ENCODE measurements around the gene PRG2. TPM values are rescaled to one million over a fixed set of nuclear protein-coding genes. Genes with fewer than 3 reads are reported as not detected.

PRG2 gene
- total and polyA plus RNA-seq, 2 of the 13 experiments (the other 11 are each of a cell fraction or from before 2014, with no cell fraction given): not detected

GRCh38 chr11:57357856-57358255, 32.6 kb downstream of the PRG2 start:
- Histone ChIP-seq H3K4me2 (ENCODE audit: low read depth, low read length) (no peak overlapping the region), H3K4me1 (ENCODE audit: insufficient read depth, low read length) (peaks cover 15% of the 10 kb centered on the region), H3K27ac (ENCODE audit: extremely low read length, insufficient read depth, low read length) (no peak overlapping the region), H4K20me1 (ENCODE audit: insufficient read depth, low read length) (no peaks in the 10 kb centered on the region), H3K79me2 (ENCODE audit: insufficient read depth, low read length) (no peaks in the 10 kb centered on the region), H3K4me3 (replicated peaks in 1 of 3; ENCODE audit: insufficient read depth in 1 of 3, low read depth in 2 of 3, low read length in 3 of 3) (no peak overlapping the region), H3K9me3 (ENCODE audit: low read length) (no peaks in the 10 kb centered on the region), H3K36me3 (replicated peaks in 1 of 2; ENCODE audit: control insufficient read depth in 1 of 2, insufficient read depth in 2 of 2, low read length in 2 of 2) (no peaks in the 10 kb centered on the region), H3K9ac (ENCODE audit: insufficient read depth, low read depth, low read length) (no peak overlapping the region), H3K27me3 (ENCODE audit: control insufficient read depth in 1 of 2, insufficient read depth in 2 of 2, low read length in 2 of 2) (peaks cover 0 to 8% of the 10 kb centered on the region in 2 experiments; a peak in 2 of 5 replicates), H2AFZ (ENCODE audit: low read length) (no peak overlapping the region)
- no peak for TF ChIP-seq SALL2 (CRISPR knock-in tag; IDR thresholded peaks at IDR 0.05)
- no peak for TF ChIP-seq SIN3B (IDR thresholded peaks at IDR 0.05; ENCODE audit: low read length)
- TF ChIP-seq CENPBD1 (CRISPR knock-in tag; IDR thresholded peaks at IDR 0.05; ENCODE audit: borderline replicate concordance, low read depth): no peak
- TF ChIP-seq ZSCAN5A (CRISPR knock-in tag; IDR thresholded peaks at IDR 0.05; ENCODE audit: borderline replicate concordance): no peak
- TF ChIP-seq ZNF816 (CRISPR knock-in tag; IDR thresholded peaks at IDR 0.05; ENCODE audit: borderline replicate concordance): no peak
- no peak for TF ChIP-seq CREB1 (IDR thresholded peaks at IDR 0.05)
- TF ChIP-seq CREB1 (CRISPR knock-in tag; IDR thresholded peaks at IDR 0.05): no peak
- TF ChIP-seq, protein P1, sequence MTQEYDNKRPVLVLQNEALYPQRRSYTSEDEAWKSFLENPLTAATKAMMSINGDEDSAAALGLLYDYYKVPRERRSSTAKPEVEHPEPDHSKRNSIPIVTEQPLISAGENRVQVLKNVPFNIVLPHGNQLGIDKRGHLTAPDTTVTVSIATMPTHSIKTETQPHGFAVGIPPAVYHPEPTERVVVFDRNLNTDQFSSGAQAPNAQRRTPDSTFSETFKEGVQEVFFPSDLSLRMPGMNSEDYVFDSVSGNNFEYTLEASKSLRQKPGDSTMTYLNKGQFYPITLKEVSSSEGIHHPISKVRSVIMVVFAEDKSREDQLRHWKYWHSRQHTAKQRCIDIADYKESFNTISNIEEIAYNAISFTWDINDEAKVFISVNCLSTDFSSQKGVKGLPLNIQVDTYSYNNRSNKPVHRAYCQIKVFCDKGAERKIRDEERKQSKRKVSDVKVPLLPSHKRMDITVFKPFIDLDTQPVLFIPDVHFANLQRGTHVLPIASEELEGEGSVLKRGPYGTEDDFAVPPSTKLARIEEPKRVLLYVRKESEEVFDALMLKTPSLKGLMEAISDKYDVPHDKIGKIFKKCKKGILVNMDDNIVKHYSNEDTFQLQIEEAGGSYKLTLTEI (CRISPR knock-in tag; conservative IDR thresholded peaks at IDR 0.05): no peak
- TF ChIP-seq ZFP37 (CRISPR knock-in tag; IDR thresholded peaks at IDR 0.05; ENCODE audit: borderline replicate concordance): no peak
- no peak for TF ChIP-seq TMF1 (CRISPR knock-in tag; IDR thresholded peaks at IDR 0.05; ENCODE audit: low read depth)
- no peak for TF ChIP-seq ZNF614 (CRISPR knock-in tag; IDR thresholded peaks at IDR 0.05; ENCODE audit: borderline replicate concordance)
- no peak for TF ChIP-seq ZNF660 (CRISPR knock-in tag; IDR thresholded peaks at IDR 0.05; ENCODE audit: borderline replicate concordance, low read depth)
- no peak for TF ChIP-seq HDAC1 (CRISPR knock-in tag; IDR thresholded peaks at IDR 0.05)
- no peak for TF ChIP-seq ZNF460 (CRISPR knock-in tag; IDR thresholded peaks at IDR 0.05; ENCODE audit: borderline replicate concordance)
- TF ChIP-seq CREB3 (CRISPR knock-in tag; IDR thresholded peaks at IDR 0.05): no peak
- no peak for TF ChIP-seq U2AF2 (IDR thresholded peaks at IDR 0.05; ENCODE audit: low read depth, low read length)
- TF ChIP-seq ZNF431 (CRISPR knock-in tag; IDR thresholded peaks at IDR 0.05; ENCODE audit: borderline replicate concordance, low read depth): no peak
- POLR2A ChIA-PET: no interaction called here
- intact Hi-C loops (cut with micrococcal nuclease; ENCODE audit: unreplicated experiment) (no loop called here), in situ Hi-C loops (cut with HindIII; ENCODE audit: extremely low pct_ligation_motif_present, low pct_unique_long_range_greater_than_20kb) (loop anchor here (10.0 kb wide), 1 partner anchor 513 kb away; no protein-coding TSS in a partner anchor)
- 46% methylated on average over 6 of the region's 6 CpGs for WGBS (ENCODE audit: low lambda C conversion rate)
- no peak for FAIRE-seq
- no peak for ATAC-seq
- CTCF ChIA-PET (ENCODE audit: low intra/inter-chr PET ratio, low total read pairs): no interaction called here
- no peak for DNase-seq (ENCODE audit: low spot score)
- BruUV-seq (replicated peaks): no TSS peak
